ENCODE data around the gene LFNG. TPM values are rescaled to one million over a fixed set of nuclear protein-coding genes. Genes with fewer than 3 reads are reported as not detected.
"Not testable (repeated sequence)": the region's sequence is repeated elsewhere in the genome, so short reads cannot be mapped to it uniquely, and the experiment has no call there.

LFNG gene
- total RNA-seq, 1 donor from 2014 or later = 6.2 TPM

DNA sequence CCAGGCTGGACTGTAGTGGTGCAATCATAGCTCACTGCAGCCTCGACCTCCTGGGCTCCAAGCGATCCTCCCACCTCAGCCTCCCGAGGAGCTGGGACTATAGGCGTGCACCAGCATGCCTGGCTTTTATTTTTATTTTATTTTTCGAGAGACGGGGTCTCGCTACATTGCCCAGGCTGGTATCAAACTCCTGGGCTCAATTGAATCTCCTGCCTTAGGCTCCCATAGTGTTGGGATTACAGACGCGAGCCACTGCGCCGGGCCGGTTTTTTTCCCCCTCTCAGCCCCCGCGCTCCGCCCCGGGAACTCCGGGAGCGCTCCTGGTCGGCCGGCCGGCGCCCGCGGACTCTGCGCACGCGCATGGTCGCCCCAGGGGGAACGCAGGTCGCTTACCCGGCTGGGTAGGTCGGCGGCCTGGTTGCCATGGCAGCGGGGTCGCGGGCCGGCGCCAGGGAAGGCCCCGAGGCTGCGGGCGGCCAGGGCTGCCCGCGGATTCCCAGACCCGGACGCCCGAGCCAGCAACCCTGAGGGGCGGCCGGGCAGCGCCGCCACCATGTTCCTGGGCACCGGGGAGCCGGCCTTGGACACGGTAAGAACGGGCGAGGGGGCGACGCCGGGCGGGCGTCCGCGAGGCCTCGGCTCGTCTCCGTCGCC lies 39.2 kb downstream of the LFNG start, which contains the start of gene IQCE:
IQCE (plus strand) TSS at position 351 of the 654 bp plus-strand sequence; CDS start at position 554, 203 bp downstream.
- intact Hi-C loops (cut with DNase I) = loop anchor here (5.0 kb wide), 1 partner anchor 81 kb away; the partner anchor contains the start of gene GRIFIN
- DNase-seq (ENCODE audit: low spot score) = peak; percentile 96

DNA sequence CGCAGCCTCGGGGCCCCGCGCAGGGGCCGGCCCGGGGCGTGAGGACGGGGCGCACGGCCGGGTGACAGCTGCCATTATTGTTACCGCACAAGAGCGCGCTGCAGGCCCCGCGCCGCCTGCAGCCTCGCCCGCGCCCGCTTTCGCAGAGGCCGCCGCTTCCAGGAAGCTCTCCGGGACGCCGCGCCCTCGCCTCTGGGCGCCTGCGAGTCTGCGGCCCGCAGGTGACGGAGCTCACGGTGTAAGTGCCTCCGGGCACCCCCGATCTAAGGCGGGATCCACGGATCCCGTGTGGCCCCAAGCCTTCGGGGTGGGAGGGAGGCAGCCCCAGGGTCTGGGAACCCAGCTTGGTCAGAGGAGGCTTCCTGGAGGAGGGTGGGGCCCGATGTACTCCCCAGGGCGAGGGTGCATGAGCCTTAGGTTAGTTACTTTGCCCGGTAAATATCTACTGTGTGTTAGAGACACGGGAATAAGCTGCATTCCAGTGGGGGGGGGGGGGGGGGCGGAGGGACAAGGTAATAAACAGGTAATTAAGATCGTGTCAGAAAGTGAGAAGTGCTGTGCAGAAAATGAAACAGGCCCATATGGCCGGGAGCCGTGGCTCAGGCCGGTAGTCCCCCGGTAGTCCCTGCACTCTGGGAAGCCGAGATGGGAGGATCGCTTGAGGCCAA lies 39.8 kb downstream of the LFNG start:
- intact Hi-C loops (cut with DNase I) = loop anchor here (5.0 kb wide), 1 partner anchor 82 kb away; the partner anchor contains the start of gene GRIFIN

GRCh38 chr7:2563955-2564354 lies 44.4 kb downstream of the LFNG start:
- intact Hi-C loops (cut with DNase I) = not testable (repeated sequence)

More for the DNA sequence above, 39.8 kb downstream of the LFNG start:
- peak; percentile 67 for DNase-seq (ENCODE audit: low spot score)

GRCh38 chr7:2564970-2565540 lies 45.5 kb downstream of the LFNG start:
- intact Hi-C loops (cut with DNase I) = no loop called here
- no peak for DNase-seq (ENCODE audit: low spot score)

More at GRCh38 chr7:2563955-2564354, 44.4 kb downstream of the LFNG start:
- DNase-seq (ENCODE audit: low spot score) = not testable (repeated sequence)

DNA sequence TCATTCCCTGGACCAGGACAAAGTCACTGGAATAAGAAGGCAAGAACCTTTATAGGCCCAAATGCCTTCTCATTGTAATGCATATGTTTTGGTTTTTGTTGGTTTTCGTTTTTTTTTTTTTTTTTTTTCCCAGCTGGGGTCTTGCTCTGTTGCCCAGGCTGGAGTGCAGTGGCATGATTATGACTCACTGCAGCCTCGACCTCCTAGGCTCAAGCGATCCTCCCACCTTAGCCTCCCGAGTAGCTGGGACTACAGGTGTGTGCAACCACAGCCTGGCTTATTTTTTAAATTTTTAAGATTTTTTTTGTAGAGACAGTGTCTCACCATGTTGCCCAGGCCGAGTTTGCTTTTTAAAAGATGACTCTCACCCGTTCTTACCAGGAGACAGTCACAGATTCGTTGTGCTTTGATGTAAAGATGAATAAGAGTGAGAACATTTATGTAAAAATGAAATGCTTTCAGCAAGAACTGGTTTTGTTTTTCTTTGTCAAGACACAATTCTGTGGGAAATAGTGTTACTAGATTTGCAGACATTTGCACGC lies 46.8 kb downstream of the LFNG start:
- no peak for DNase-seq (ENCODE audit: low spot score)
- intact Hi-C loops (cut with DNase I) = no loop called here

DNA sequence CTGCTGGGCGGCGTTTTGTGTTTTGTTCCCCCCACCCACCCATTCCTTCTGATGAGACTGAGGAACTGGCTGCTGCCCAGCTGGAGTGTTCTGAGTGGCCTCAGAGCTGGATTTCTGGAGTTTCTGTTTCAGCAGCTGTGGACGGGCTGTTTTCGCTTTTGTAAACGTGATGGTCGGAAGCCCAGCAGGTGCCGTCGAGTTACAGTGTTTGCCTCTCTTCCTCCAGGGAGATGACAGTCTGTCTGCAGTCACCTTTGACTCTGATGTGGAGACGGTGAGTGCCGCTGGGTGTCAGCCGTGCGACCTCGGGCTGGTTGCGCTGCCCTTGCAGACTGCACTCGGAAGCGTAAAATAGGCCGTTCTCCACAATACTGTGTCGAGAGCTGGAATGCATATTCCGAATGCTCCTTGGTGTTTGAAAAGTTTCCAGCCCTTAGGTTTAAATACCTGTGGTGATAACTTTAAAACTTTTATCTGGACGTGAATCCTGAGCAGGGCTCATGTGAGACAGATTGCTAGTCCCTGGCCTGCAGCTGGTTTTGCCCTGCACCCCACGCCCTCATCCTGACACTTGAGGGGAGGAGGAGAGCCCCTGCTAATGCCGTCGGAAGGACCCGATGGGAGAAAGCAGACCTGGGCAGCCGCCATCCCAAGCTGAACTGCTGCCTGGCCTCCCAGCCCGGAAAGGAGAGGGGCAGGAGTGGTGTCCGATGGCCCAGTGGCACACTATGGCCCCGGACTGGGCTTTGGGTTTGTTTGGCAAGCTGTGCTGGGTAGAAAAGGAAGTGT lies 47.5 kb downstream of the LFNG start:
- intact Hi-C loops (cut with DNase I) = no loop called here

GRCh38 chr7:2567679-2568278 lies 48.2 kb downstream of the LFNG start:
- intact Hi-C loops (cut with DNase I) = loop anchor here (2.0 kb wide), 1 partner anchor 113 kb away; no protein-coding TSS in a partner anchor
- DNase-seq (ENCODE audit: low spot score) = no peak

More for the DNA sequence above, 47.5 kb downstream of the LFNG start:
- DNase-seq (ENCODE audit: low spot score) = no peak

GRCh38 chr7:2568521-2569223 lies 49.1 kb downstream of the LFNG start:
- intact Hi-C loops (cut with DNase I) = loop anchor here (2.0 kb wide), 1 partner anchor 112 kb away; no protein-coding TSS in a partner anchor
- DNase-seq (ENCODE audit: low spot score) = no peak

GRCh38 chr7:2569421-2569820 lies 49.8 kb downstream of the LFNG start:
- intact Hi-C loops (cut with DNase I) = loop anchor here (2.0 kb wide), 1 partner anchor 111 kb away; no protein-coding TSS in a partner anchor
- no peak for DNase-seq (ENCODE audit: low spot score)

DNA sequence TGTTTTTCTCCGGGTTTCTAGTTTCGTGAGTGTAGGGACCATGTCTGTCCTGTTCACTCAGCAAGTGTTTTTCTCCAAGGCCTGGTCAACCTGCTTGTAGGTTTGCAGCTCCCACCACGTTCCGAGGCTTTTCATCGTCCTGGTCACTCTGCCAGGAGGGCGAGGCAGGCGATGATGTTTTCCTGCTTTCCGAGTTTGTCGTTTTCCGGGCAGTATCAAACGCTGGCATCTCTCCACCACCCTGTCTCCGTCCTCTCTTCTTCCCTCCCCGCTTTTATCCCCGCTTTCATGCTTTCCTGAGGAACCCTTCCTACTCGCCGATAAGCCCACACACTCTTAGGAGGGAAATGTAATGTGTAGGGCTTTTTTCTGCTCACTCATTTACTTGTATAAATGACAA lies 50.4 kb downstream of the LFNG start:
- intact Hi-C loops (cut with DNase I) = no loop called here
- DNase-seq (ENCODE audit: low spot score) = no peak

- peak; percentile 67 for DNase-seq (ENCODE audit: low spot score)
- intact Hi-C loops (cut with DNase I) = no loop called here
Measured at GRCh38 chr7:2571409-2571808, 51.8 kb downstream of the LFNG start.

DNA sequence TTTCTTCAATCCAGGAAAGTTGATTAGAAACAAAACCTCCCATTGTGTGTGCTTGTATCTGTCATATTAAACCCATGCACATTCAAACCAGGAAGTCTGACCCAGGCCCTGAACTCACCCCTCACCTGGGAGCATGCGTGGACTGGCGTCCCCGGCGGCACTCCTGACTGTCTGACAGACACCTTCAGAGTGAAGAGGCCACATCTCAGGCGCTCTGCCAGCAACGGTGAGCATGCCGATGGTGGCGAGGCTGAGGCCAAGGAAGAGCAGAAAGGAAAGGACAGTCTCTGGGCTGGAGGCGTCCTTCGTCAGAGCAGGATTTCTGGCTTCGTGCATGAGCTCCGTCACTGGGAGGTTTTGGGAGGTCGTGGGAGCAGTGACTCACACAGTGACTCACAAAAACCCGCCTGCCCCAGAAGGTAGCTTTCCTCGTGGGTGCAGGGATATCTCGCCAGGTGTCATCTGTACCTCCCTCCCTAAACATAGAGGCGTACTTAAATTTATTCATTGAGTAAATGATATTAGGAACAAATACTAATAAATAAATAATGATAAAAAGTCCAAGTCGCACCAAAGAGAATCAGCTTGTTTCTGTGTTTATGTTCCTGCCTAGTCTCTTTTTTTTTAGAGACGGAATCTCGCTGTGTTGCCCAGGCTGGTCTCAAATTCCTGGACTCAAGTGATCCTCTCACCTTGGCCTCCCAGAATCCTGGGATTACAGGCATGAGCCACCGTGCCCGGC lies 52.7 kb downstream of the LFNG start:
- intact Hi-C loops (cut with DNase I) = no loop called here
- DNase-seq (ENCODE audit: low spot score) = peak; percentile 73

- intact Hi-C loops (cut with DNase I) = no loop called here
- no peak for DNase-seq (ENCODE audit: low spot score)
Measured at GRCh38 chr7:2573761-2574160, 54.2 kb downstream of the LFNG start.

GRCh38 chr7:2575046-2575732 lies 55.6 kb downstream of the LFNG start:
- intact Hi-C loops (cut with DNase I) = no loop called here

DNA sequence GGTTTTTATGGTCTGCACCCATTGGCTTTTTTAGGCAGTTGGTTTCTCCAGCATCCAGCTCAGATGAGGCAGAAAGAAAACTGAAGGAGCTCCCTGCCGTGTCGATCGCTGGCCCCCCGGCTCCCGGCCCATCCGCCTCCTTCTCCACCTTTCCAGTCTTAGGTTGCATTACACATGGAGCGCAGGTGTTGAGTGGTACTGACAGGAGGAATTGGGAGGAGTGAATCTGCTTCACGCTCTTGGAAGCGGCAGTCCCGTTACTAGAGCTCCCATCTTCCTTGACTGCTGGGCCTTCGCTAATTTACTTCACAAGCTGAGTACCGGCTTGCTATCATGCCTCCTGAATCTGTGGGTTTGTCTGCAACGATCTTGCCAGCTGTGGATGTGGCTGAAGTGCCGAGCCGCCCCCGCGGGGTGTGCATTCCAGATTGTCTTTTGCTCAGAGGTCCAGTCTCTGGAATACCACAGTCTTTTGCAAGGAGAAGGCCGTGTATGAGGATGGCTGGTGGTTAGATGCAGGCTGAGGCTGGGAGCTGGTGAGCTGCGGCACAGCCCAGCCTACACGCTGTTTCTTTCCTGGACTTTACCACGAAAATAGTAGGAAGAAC lies 56.3 kb downstream of the LFNG start:
- no peak for DNase-seq (ENCODE audit: low spot score)
- intact Hi-C loops (cut with DNase I) = no loop called here

More at GRCh38 chr7:2575046-2575732, 55.6 kb downstream of the LFNG start:
- no peak for DNase-seq (ENCODE audit: low spot score)

DNA sequence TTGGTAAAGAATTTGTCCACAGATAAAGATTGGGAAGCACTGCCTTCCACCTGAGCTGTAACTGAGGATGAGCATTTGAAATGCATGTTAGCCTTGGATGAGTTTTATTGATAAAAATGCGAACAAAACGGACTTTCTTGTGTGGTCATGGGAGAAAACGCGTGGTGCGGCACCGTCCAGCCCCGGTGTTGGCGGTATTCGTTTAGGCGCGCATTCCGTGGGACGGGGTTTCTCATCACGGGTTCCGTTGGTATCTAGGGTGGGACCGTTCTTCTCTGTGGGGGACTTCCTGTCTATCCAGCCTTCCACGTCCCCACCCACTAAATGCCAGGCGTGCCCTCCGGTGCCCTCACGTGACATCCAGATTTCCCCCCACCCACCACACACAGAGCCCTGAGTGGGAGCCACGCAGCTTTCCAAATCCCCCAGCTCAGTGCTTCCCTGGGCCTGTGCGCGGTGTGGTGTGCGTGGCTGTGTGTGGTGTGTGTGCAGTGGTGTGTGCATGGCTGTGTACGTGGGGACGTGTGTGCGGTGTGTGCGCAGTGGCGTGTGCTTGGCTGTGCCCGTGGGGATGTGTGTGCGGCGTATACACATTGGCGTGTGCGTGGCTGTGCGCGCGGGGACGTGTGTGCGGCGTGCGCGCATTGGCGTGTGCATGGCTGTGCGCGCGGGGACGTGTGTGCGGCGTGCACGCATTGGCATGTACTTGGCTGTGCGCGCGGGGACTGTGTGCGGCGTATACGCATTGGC lies 57.3 kb downstream of the LFNG start:
- intact Hi-C loops (cut with DNase I) = no loop called here
- no peak for DNase-seq (ENCODE audit: low spot score)
